GM12878 (cell line): ENCODE data around the gene FAM151A. TPM values are rescaled to one million over a fixed set of nuclear protein-coding genes. Genes with fewer than 3 reads are reported as not detected.

Source experiments
- ATAC-seq: fragments of 200-7000 bp; cut with Tn5 transposase; 3 replicates; pipeline ENCODE4 v1.9.1; 2020; ENCODE audit warnings: mild to moderate bottlenecking, moderate library complexity
- BruUV-seq: library from RNA; stranded (reverse); fragments of 400-500 nt; replicated peaks from 2 replicates; lab custom pipeline; 2021; lab: Mats Ljungman, UMichigan
- CTCF ChIA-PET: fragments of 300-600 bp; sonication (Branson Sonifier 250); formaldehyde crosslinking; extraction: SDS; loops from one replicate; lab custom pipeline; 2021; ENCODE audit warnings: inconsistent platforms; lab: Yijun Ruan, JAX
- POLR2A ChIA-PET: fragments of 350-600 bp; formaldehyde crosslinking; extraction: SDS; loops from one replicate; lab custom pipeline; 2021; ENCODE audit warnings: inconsistent platforms; lab: Charles Lee
- RAD21 ChIA-PET: fragments of 300-600 bp; sonication (Branson Sonifier 250); formaldehyde crosslinking; loops from one replicate; lab custom pipeline; 2023; ENCODE audit warnings: antibody characterized with exemption; ENCODE audit not compliant: unreplicated experiment; lab: Charles Lee
- SMC1A ChIA-PET: fragments of 300-600 bp; sonication (Branson Sonifier 250); formaldehyde crosslinking; loops from one replicate; lab custom pipeline; 2023; ENCODE audit not compliant: unreplicated experiment, uncharacterized antibody; lab: Charles Lee
- DNase-seq: peaks from one replicate; pipeline ENCODE4 v3.0.0-alpha.2; 2011; ENCODE audit warnings: low read depth, low spot score
- FAIRE-seq: peaks from 3 replicates; lab custom pipeline; 2011; peaks lifted over from hg19 to GRCh38; lab: Jason Lieb, UNC
- H2AFZ ChIP-seq: 2 replicates; pipeline ENCODE4 v1.6.0; 2011; ENCODE audit warnings: low read depth, low read length, control low read depth; ENCODE audit not compliant: control insufficient read depth
- H3K27ac ChIP-seq: 2 replicates; pipeline ENCODE4 v1.5.1; 2011; ENCODE audit warnings: control low read depth; ENCODE audit not compliant: control insufficient read depth, insufficient read depth
- H3K27me3 ChIP-seq, 2 experiments: replicated peaks in 1 of 2; 2 replicates each; pipeline versions ENCODE4 v1.6.0 to v1.6.1; 2011; ENCODE audit warnings: low read length in 1 of 2; ENCODE audit not compliant: control insufficient read depth in 2 of 2, insufficient read depth in 2 of 2
- H3K36me3 ChIP-seq, 2 experiments: 2 replicates each; pipeline ENCODE4 v1.5.1; 2011; ENCODE audit warnings: low read length in 1 of 2; ENCODE audit not compliant: control insufficient read depth in 2 of 2, insufficient read depth in 2 of 2
- H3K4me1 ChIP-seq: 2 replicates; pipeline ENCODE4 v1.6.1; 2011; ENCODE audit warnings: mild to moderate bottlenecking, low read length, moderate library complexity, mixed read lengths; ENCODE audit not compliant: control insufficient read depth, insufficient read depth
- H3K4me2 ChIP-seq: 2 replicates; pipeline ENCODE4 v1.6.0; 2011; ENCODE audit warnings: control low read depth; ENCODE audit not compliant: control insufficient read depth, insufficient read depth
- H3K4me3 ChIP-seq: fragments of 200-600 bp; sonication (generic); 2 replicates; pipeline ENCODE4 v1.5.1; 2016
- H3K79me2 ChIP-seq: 2 replicates; pipeline ENCODE4 v1.6.0; 2011; ENCODE audit warnings: low read length; ENCODE audit not compliant: control insufficient read depth, insufficient read depth
- H3K9ac ChIP-seq: 2 replicates; pipeline ENCODE4 v1.8.0; 2011; ENCODE audit warnings: low read length, control low read depth, mixed read lengths; ENCODE audit not compliant: control insufficient read depth, insufficient read depth
- H3K9me3 ChIP-seq: replicated peaks from 3 replicates; pipeline ENCODE4 v1.5.1; 2011; ENCODE audit warnings: mild to moderate bottlenecking, low read length; ENCODE audit not compliant: control insufficient read depth, insufficient read depth
- H4K20me1 ChIP-seq: 2 replicates; pipeline ENCODE4 v1.6.0; 2011; ENCODE audit not compliant: control insufficient read depth, insufficient read depth
- CTCF ChIP-seq, 3 experiments: IDR thresholded peaks in 2 of 3; conservative IDR thresholded peaks in 1 of 3; 2 replicates each; pipeline ENCODE4 v1.5.1; 2011; ENCODE audit warnings: low read depth in 3 of 3, low read length in 3 of 3, mild to moderate bottlenecking in 3 of 3, control low read depth in 2 of 3, moderate library complexity in 2 of 3, inconsistent platforms in 1 of 3, mixed read lengths in 1 of 3; ENCODE audit not compliant: control insufficient read depth in 2 of 3, insufficient read depth in 1 of 3; ENCODE audit errors: extremely low read depth in 1 of 3
- GABPA ChIP-seq: IDR thresholded peaks from 2 replicates; pipeline ENCODE4 v1.6.1; 2014; ENCODE audit warnings: antibody characterized with exemption, low read depth, mild to moderate bottlenecking, inconsistent platforms
- HDAC2 ChIP-seq: fragments of 200-600 bp; sonication (generic); IDR thresholded peaks from 2 replicates; pipeline ENCODE4 v1.6.1; 2017
- IRF5 ChIP-seq: fragments of 450-650 bp; IDR thresholded peaks from 2 replicates; pipeline ENCODE4 v1.6.1; 2017; ENCODE audit warnings: borderline replicate concordance
- MAX ChIP-seq: IDR thresholded peaks from 2 replicates; pipeline ENCODE4 v1.6.1; 2012; ENCODE audit warnings: low read depth, low read length, improper control_type of control experiment
- NBN ChIP-seq: fragments of 450-650 bp; IDR thresholded peaks from 2 replicates; pipeline ENCODE4 v1.6.1; 2016
- POLR2A ChIP-seq: IDR thresholded peaks from 2 replicates; pipeline ENCODE4 v1.6.1; 2011; ENCODE audit warnings: low read depth, mild to moderate bottlenecking, low read length
- ZNF384 ChIP-seq: IDR thresholded peaks from 2 replicates; pipeline ENCODE4 v1.6.1; 2012; ENCODE audit warnings: low read depth, mild to moderate bottlenecking, low read length, improper control_type of control experiment, borderline replicate concordance
- ZSCAN29 ChIP-seq: fragments of 450-650 bp; IDR thresholded peaks from 2 replicates; pipeline ENCODE4 v1.6.1; 2017; ENCODE audit warnings: mild to moderate bottlenecking, moderate library complexity
- WGBS: methylation state at CpG from one replicate; pipeline ENCODE4 v1.1.6; 2016; ENCODE audit warnings: low lambda C conversion rate; ENCODE audit not compliant: insufficient replicate concordance, insufficient coverage; ENCODE audit errors: missing lambda C conversion rate; 5-methylcytosine and 5-hydroxymethylcytosine counted together
- in situ Hi-C: fragments of 300-500 bp; cut with MboI; formaldehyde crosslinking; loops from 9 replicates; pipeline ENCODE4 v1.14.3; 2018; ENCODE audit warnings: mixed read lengths
- intact Hi-C: fragments of 100-400 bp; cut with micrococcal nuclease; formaldehyde crosslinking; loops from one replicate; pipeline ENCODE4 v1.14.2; 2022; ENCODE audit not compliant: unreplicated experiment
- polyA plus RNA-seq, 11 experiments: library from polyadenylated mRNA; depleted of rRNA in 4 of 11; unstranded in 6 of 11; stranded (reverse) in 5 of 11; fragments of >200 nt; fragmentation: Nextera tagmentation in 4 of 11; fragmentation: Illumina TruSeq in 1 of 11; extraction: Ambion mirVana in 4 of 11; extraction: Trizol in 1 of 11; gene quantifications; 1 replicate in 1 of 11; 2 replicates in 10 of 11; pipeline versions ENCODE4 v1.2.1 to v1.2.3, GENCODE V29; 2011 to 2016; ENCODE audit warnings: inconsistent platforms in 2 of 11, missing spikeins in 2 of 11, low read depth in 1 of 11
- total RNA-seq, 4 experiments: library from RNA; depleted of rRNA in 3 of 4; stranded (reverse); fragments of >200 nt in 3 of 4; fragmentation: Illumina TruSeq in 1 of 4; extraction: Trizol in 1 of 4; gene quantifications; 2 replicates each; pipeline versions ENCODE4 v1.2.1 to v1.2.3, GENCODE V29; 2013 to 2021

The FAM151A gene
- total and polyA plus RNA-seq, 10 of the 15 experiments (the other 5 are each of a cell fraction or from before 2014, with no cell fraction given): 0.09 to 0.34 (median 0.14) TPM; not detected in 5

GRCh38 chr1:54650417-54650816, 27.1 kb upstream of the FAM151A start:
- Histone ChIP-seq H3K27ac (no peak overlapping the region), H3K4me1 (no peaks in the 10 kb centered on the region), H3K9ac (no peak overlapping the region), H3K27me3 (no peaks in the 10 kb centered on the region), H3K4me2 (no peak overlapping the region), H2AFZ (no peak overlapping the region), H3K9me3 (no peaks in the 10 kb centered on the region), H3K36me3 (no peaks in the 10 kb centered on the region), H3K79me2 (no peaks in the 10 kb centered on the region), H3K4me3 (no peak overlapping the region), H4K20me1 (no peaks in the 10 kb centered on the region)
- WGBS: 27% methylated on average over 3 of the region's 3 CpGs
- ChIA-PET SMC1A (interaction anchor here (0.8 kb wide), 1 partner anchor 12 kb away, joined by 3 read pairs; no protein-coding TSS in a partner anchor), POLR2A (no interaction called here), CTCF (no interaction called here), RAD21 (no interaction called here)
- FAIRE-seq (no peak), ATAC-seq (no peak), DNase-seq (no peak)
- intact Hi-C loops: no loop called here
- TF ChIP-seq ZNF384: no peak
- no peak for TF ChIP-seq ZSCAN29
- no peak for TF ChIP-seq GABPA
- TF ChIP-seq POLR2A: no peak
- TF ChIP-seq NBN: no peak
- TF ChIP-seq MAX: no peak
- TF ChIP-seq CTCF (IDR thresholded peaks at IDR 0.05 in 2 of 3, conservative IDR thresholded peaks at IDR 0.05 in 1 of 3; ENCODE audit: control insufficient read depth in 2 of 3, extremely low read depth in 1 of 3, insufficient read depth in 1 of 3, low read depth in 3 of 3, low read length in 3 of 3): no peak
- TF ChIP-seq IRF5: no peak
- TF ChIP-seq HDAC2: no peak
- in situ Hi-C loops: no loop called here
- BruUV-seq: no TSS peak
